ENCODE results near the gene WNT2B.
"Not testable (repeated sequence)": the region's sequence is repeated elsewhere in the genome, so short reads cannot be mapped to it uniquely, and the experiment has no call there.

The WNT2B gene

DNA sequence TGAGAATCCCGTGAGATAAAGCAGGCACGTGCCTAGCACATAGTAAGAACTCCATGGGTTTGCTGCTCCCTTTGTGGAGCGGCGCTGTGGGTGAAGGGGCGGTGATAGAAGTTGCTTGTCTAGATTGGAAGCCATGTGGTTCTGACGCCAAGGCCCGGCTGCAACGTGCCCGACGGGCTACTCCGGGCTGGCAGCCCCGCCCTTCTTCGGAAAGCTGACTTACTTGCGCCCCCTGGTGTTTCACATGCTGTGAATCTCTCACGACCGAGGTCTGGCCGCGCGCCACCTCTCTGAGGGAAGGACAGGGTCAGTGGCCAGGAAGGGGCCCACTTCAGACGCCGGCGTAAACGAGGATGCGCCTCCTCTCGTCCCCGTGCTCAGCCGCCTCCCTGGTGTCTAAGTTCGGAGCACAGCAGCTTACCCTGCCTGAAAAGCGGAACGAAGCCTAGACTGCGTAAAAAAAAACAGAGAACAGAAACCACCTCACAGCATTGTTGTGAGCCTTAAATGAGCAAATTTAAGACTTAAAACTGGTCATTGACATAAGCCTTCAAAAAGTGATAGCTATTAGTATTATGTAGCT, 42.6 kb upstream of the WNT2B start:
- peak; percentile 73 for DNase-seq (ENCODE audit: low read depth)
- peak overlapping the region; percentile 53 for H3K4me3 ChIP-seq (ENCODE audit: low read length)
- TF ChIP-seq CTCF (conservative IDR thresholded peaks at IDR 0.05; ENCODE audit: low read depth, low read length) = peak; percentile 74

DNA sequence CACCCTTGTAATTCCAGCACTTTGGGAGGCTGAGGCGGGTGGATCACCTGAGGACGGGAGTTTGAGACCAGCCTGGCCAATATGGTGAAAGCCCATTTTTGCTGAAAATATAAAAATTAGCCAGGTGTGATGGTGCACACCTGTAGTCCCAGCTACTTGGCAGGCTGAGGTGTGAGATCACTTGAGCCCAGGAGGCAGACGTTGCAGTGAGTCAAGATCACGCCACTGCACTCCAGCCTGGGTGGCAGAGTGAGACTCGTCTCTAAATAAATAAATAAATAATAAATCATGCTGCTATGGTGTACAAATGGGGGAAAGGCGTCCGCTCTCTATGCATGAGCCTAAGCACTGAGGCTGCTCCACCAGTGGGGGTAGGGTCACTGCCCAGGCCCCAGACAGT, 38.4 kb upstream of the WNT2B start:
- H3K4me3 ChIP-seq (ENCODE audit: low read length); DNase-seq (ENCODE audit: low read depth): not testable (repeated sequence)

DNA sequence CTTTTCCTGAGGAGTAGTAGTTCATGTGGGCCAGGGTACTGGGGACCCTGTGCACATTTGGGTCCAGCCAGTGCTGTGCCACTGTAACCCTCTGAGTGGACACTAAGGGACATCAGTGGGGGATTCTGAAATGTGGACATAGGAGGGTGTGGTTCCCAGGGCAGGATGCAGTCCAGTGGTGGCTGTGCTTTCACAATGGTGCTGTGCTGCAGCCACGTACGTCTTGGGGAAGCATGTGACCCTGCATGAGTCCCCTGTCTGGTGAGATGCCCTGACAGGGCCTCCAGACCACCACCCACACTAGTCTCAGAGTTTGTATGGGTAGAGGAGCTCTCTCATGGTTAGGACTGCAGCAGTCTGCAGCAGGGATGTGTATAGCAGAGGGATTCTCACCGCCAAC, 37.8 kb upstream of the WNT2B start:
- DNase-seq (ENCODE audit: low read depth) = no peak
- no peak overlapping the region for H3K4me3 ChIP-seq (ENCODE audit: low read length)
- TF ChIP-seq CTCF (conservative IDR thresholded peaks at IDR 0.05; ENCODE audit: low read depth, low read length) = no peak

DNA sequence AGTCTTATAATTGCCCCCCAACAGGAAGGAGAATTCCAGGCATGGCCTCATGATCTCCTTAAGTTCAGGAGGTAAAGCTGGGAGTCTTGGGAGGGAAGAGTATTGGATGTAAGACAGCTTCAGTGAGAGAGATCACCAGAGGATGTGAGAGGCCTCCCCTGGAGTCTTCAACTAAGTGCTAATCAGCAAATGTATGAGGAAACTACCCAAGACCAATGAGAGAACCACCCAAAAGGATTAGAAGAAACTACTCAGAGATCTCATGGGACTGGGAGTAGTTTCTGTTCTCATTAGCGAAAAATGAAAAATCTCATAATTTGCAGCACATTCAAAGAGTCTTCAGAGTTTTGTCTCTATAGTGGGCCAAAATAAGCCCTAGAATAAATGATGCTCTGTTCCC, 36.6 kb upstream of the WNT2B start:
- TF ChIP-seq CTCF (conservative IDR thresholded peaks at IDR 0.05; ENCODE audit: low read depth, low read length) = no peak
- DNase-seq (ENCODE audit: low read depth) = no peak
- H3K4me3 ChIP-seq (ENCODE audit: low read length) = no peak overlapping the region

GRCh38 chr1:112477550-112477949, 31.2 kb upstream of the WNT2B start:
- no peak overlapping the region for H3K4me3 ChIP-seq (ENCODE audit: low read length)
- no peak for TF ChIP-seq CTCF (conservative IDR thresholded peaks at IDR 0.05; ENCODE audit: low read depth, low read length)
- DNase-seq (ENCODE audit: low read depth) = no peak

GRCh38 chr1:112478314-112478713, 30.5 kb upstream of the WNT2B start:
- DNase-seq (ENCODE audit: low read depth) = no peak
- no peak for TF ChIP-seq CTCF (conservative IDR thresholded peaks at IDR 0.05; ENCODE audit: low read depth, low read length)
- H3K4me3 ChIP-seq (ENCODE audit: low read length) = no peak overlapping the region

- H3K4me3 ChIP-seq (ENCODE audit: low read length); DNase-seq (ENCODE audit: low read depth): not testable (repeated sequence)
These were observed 22.7 kb upstream of the WNT2B start for GRCh38 chr1:112486063-112486462.

- H3K4me3 ChIP-seq (ENCODE audit: low read length); DNase-seq (ENCODE audit: low read depth): not testable (repeated sequence)
These were observed 21.1 kb upstream of the WNT2B start for GRCh38 chr1:112487686-112488085.

GRCh38 chr1:112488141-112488540, 20.6 kb upstream of the WNT2B start:
- no peak overlapping the region for H3K4me3 ChIP-seq (ENCODE audit: low read length)
- TF ChIP-seq CTCF (conservative IDR thresholded peaks at IDR 0.05; ENCODE audit: low read depth, low read length) = no peak
- DNase-seq (ENCODE audit: low read depth) = no peak
